Sigmoid colon (tissue), 4 donors: Measurements from ENCODE around the gene SLC16A3.

Source experiments
- EP300 ChIP-seq, 4 donors: sonication (generic); formaldehyde crosslinking; IDR thresholded peaks; one replicate each; pipeline ENCODE4 v1.6.1; 2017; ENCODE audit warnings: antibody characterized with exemption in 4 of 4
- POLR2AphosphoS5 ChIP-seq, 4 donors: sonication (generic); formaldehyde crosslinking; IDR thresholded peaks; one replicate each; pipeline ENCODE4 v1.6.1; 2017; ENCODE audit warnings: antibody characterized with exemption in 4 of 4
- TF ChIP-seq, protein P1 (sequence below), 4 experiments: fragments of 450-650 bp in 3 of 4; fragments of 200-600 bp in 1 of 4; IDR thresholded peaks; one replicate each; pipeline ENCODE4 v1.5.1; 2016 to 2019; ENCODE audit warnings: antibody characterized with exemption in 4 of 4, mild to moderate bottlenecking in 3 of 4, moderate library complexity in 2 of 4

DNA sequence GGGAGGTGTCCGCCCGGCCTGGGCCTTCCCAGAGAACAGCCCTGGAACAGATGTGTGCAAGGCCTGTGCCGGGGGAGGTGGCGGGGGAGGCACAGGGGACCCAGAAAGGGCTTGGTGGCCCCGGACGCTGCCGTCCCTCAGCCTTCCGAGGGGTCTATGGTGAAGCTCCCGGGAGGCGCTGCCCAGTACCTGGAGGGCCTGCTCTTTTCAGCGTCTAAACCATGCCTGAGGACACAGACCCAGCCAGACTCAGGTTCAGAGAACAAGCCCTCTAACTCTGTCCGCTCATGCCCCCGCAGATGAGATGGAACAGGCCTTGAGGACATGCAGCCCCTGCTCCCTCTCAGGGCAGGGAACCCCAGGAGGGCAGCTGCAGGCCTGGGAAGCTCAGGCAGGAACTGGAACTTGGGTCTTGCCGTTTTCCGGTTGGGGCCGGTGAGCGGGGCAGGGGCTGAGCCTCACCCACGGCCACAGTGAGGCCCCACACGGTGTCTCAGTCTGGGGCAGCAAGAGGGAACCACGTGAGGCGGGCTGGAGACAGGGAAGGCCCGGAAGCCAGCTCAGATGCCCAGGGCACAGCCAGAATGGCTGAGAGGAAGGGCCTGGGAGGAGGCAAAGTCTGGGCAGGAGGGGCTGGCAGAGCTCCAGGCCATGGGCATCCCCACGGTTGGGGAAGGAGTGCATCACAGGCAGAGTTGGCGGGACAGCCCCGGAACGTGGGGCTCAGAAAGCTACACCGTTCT, 12.5 kb downstream of the SLC16A3 start:
- TF ChIP-seq, protein P1, sequence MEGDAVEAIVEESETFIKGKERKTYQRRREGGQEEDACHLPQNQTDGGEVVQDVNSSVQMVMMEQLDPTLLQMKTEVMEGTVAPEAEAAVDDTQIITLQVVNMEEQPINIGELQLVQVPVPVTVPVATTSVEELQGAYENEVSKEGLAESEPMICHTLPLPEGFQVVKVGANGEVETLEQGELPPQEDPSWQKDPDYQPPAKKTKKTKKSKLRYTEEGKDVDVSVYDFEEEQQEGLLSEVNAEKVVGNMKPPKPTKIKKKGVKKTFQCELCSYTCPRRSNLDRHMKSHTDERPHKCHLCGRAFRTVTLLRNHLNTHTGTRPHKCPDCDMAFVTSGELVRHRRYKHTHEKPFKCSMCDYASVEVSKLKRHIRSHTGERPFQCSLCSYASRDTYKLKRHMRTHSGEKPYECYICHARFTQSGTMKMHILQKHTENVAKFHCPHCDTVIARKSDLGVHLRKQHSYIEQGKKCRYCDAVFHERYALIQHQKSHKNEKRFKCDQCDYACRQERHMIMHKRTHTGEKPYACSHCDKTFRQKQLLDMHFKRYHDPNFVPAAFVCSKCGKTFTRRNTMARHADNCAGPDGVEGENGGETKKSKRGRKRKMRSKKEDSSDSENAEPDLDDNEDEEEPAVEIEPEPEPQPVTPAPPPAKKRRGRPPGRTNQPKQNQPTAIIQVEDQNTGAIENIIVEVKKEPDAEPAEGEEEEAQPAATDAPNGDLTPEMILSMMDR (IDR thresholded peaks at IDR 0.05): no peak
- TF ChIP-seq POLR2AphosphoS5 (IDR thresholded peaks at IDR 0.05): peak; percentile 17 to 54 (median 37)
- TF ChIP-seq EP300 (IDR thresholded peaks at IDR 0.05): no peak
